Activated T-cell treated with anti-CD3 and anti-CD28 coated beads, Interleukin-2, amount 50 U/mL, for 1 hour (primary cell): ENCODE results near the gene DTD1.
"Not testable (repeated sequence)": the region's sequence is repeated elsewhere in the genome, so short reads cannot be mapped to it uniquely, and the experiment has no call there.

Experiments used
- DNase-seq: peaks from one replicate; pipeline ENCODE4 v3.0.0-alpha.2; 2020

The DTD1 gene

GRCh38 chr20:18749528-18749927 lies 161.7 kb downstream of the DTD1 start:
- no peak for DNase-seq

- DNase-seq, result no peak
These were observed 162.9 kb downstream of the DTD1 start for GRCh38 chr20:18750735-18751134.

- no peak for DNase-seq
These were observed 166.3 kb downstream of the DTD1 start for GRCh38 chr20:18754030-18754652.

GRCh38 chr20:18754653-18755045 lies 166.8 kb downstream of the DTD1 start:
- DNase-seq, result no peak

GRCh38 chr20:18760852-18761251 lies 173.0 kb downstream of the DTD1 start:
- DNase-seq, result not testable (repeated sequence)

GRCh38 chr20:18767676-18768075 lies 179.8 kb downstream of the DTD1 start:
- DNase-seq, result no peak

- DNase-seq, result no peak
These were observed 185.7 kb downstream of the DTD1 start for GRCh38 chr20:18773566-18773965.

- no peak for DNase-seq
These were observed 186.4 kb downstream of the DTD1 start for GRCh38 chr20:18774207-18774606.

- DNase-seq, result no peak
These were observed 187.8 kb downstream of the DTD1 start for GRCh38 chr20:18775633-18776032.

- DNase-seq, result no peak
These were observed 191.0 kb downstream of the DTD1 start for GRCh38 chr20:18778690-18779392.

- no peak for DNase-seq
These were observed 192.7 kb downstream of the DTD1 start for GRCh38 chr20:18780385-18781130.

GRCh38 chr20:18781509-18781908 lies 193.7 kb downstream of the DTD1 start:
- no peak for DNase-seq

- DNase-seq, result no peak
These were observed 195.6 kb downstream of the DTD1 start for GRCh38 chr20:18783385-18783959.

- not testable (repeated sequence) for DNase-seq
These were observed 199.2 kb downstream of the DTD1 start for GRCh38 chr20:18787046-18787445.

- DNase-seq, result no peak
These were observed 200.2 kb downstream of the DTD1 start for GRCh38 chr20:18788021-18788420.

- no peak for DNase-seq
These were observed 202.9 kb downstream of the DTD1 start for GRCh38 chr20:18790787-18791186.

GRCh38 chr20:18793625-18794427 lies 206.0 kb downstream of the DTD1 start:
- DNase-seq, result peak; percentile 82

GRCh38 chr20:18794428-18794787 lies 206.6 kb downstream of the DTD1 start:
- no peak for DNase-seq

- no peak for DNase-seq
These were observed 207.5 kb downstream of the DTD1 start for GRCh38 chr20:18795366-18795765.

- no peak for DNase-seq
These were observed 208.5 kb downstream of the DTD1 start for GRCh38 chr20:18796282-18796833.

- no peak for DNase-seq
These were observed 213.7 kb downstream of the DTD1 start for GRCh38 chr20:18801516-18801915.

GRCh38 chr20:18802012-18802634 lies 214.3 kb downstream of the DTD1 start:
- DNase-seq, result no peak
